Right lobe of liver (tissue), 4 donors: ENCODE results near the gene PTPRT.

Experiments used
- POLR2A ChIP-seq: fragments of 450-650 bp; IDR thresholded peaks from one replicate; pipeline ENCODE4 v1.6.1; 2017; ENCODE audit warnings: antibody characterized with exemption, mild to moderate bottlenecking
- TF ChIP-seq, protein P1 (sequence below), 4 donors: fragments of 200-600 bp in 3 of 4; fragments of 450-650 bp in 1 of 4; IDR thresholded peaks; one replicate each; pipeline versions ENCODE4 v1.5.1 to v1.8.0; 2016 to 2022; ENCODE audit warnings: antibody characterized with exemption in 4 of 4, mild to moderate bottlenecking in 2 of 4
- donor health status: DM: no; HTN: no; CAD: no.
- donor health status: DM: no; HTN: no; CAD: no.
- donor health status: DM: no; HTN: yes; CAD: no.

- no peak for TF ChIP-seq POLR2A
- TF ChIP-seq, protein P1, sequence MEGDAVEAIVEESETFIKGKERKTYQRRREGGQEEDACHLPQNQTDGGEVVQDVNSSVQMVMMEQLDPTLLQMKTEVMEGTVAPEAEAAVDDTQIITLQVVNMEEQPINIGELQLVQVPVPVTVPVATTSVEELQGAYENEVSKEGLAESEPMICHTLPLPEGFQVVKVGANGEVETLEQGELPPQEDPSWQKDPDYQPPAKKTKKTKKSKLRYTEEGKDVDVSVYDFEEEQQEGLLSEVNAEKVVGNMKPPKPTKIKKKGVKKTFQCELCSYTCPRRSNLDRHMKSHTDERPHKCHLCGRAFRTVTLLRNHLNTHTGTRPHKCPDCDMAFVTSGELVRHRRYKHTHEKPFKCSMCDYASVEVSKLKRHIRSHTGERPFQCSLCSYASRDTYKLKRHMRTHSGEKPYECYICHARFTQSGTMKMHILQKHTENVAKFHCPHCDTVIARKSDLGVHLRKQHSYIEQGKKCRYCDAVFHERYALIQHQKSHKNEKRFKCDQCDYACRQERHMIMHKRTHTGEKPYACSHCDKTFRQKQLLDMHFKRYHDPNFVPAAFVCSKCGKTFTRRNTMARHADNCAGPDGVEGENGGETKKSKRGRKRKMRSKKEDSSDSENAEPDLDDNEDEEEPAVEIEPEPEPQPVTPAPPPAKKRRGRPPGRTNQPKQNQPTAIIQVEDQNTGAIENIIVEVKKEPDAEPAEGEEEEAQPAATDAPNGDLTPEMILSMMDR (IDR thresholded peaks at IDR 0.05): no peak
These were observed 998.4 kb downstream of the PTPRT start for GRCh38 chr20:42191140-42191860.
